ENCODE results near the gene SLC2A13.
A peak's percentile ranks its signal among the peaks of the same experiment; 100 is the strongest.
"Not testable (repeated sequence)": the region's sequence is repeated elsewhere in the genome, so short reads cannot be mapped to it uniquely, and the experiment has no call there.

The SLC2A13 gene

GRCh38 chr12:39752482-39753137 is 353.3 kb downstream of the SLC2A13 start:
- DNase-seq (ENCODE audit: low spot score) = peak; percentile 25

- DNase-seq (ENCODE audit: low spot score) = not testable (repeated sequence)
Observed at GRCh38 chr12:39746151-39746550, 359.7 kb downstream of the SLC2A13 start.

- no peak for DNase-seq (ENCODE audit: low spot score)
Observed at GRCh38 chr12:39743655-39744054, 362.2 kb downstream of the SLC2A13 start.

- no peak for DNase-seq (ENCODE audit: low spot score)
Observed at GRCh38 chr12:39736406-39736805, 369.5 kb downstream of the SLC2A13 start.

- DNase-seq (ENCODE audit: low spot score) = no peak
Observed at GRCh38 chr12:39723831-39724230, 382.1 kb downstream of the SLC2A13 start.

GRCh38 chr12:39722504-39722903 is 383.4 kb downstream of the SLC2A13 start:
- DNase-seq (ENCODE audit: low spot score) = no peak

- DNase-seq (ENCODE audit: low spot score) = no peak
Observed at GRCh38 chr12:39713552-39713951, 392.3 kb downstream of the SLC2A13 start.

- DNase-seq (ENCODE audit: low spot score) = no peak
Observed at GRCh38 chr12:39712334-39712733, 393.5 kb downstream of the SLC2A13 start.

Measured in iPS-NIHi11 (cell line).